Keratinocyte (primary cell): Measurements from ENCODE around the gene LRPPRC. TPM values are rescaled to one million over a fixed set of nuclear protein-coding genes. Genes with fewer than 3 reads are reported as not detected.

Experiments used
- DNase-seq: peaks from one replicate; pipeline ENCODE4 v3.0.0-alpha.2; 2011; ENCODE audit warnings: low read depth, missing footprints, low spot score
- FAIRE-seq: peaks from 2 replicates; lab custom pipeline; 2011; peaks lifted over from hg19 to GRCh38; lab: Jason Lieb, UNC
- H2AFZ ChIP-seq: 2 replicates; pipeline ENCODE4 v1.6.0; 2012; ENCODE audit warnings: low read length, control low read depth, inconsistent platforms; ENCODE audit not compliant: control insufficient read depth
- H3K27ac ChIP-seq: 2 replicates; pipeline ENCODE4 v1.5.1; 2011; ENCODE audit warnings: low read length; ENCODE audit not compliant: control insufficient read depth, insufficient read depth
- H3K27me3 ChIP-seq: 3 replicates; pipeline ENCODE4 v1.6.0; 2011; ENCODE audit warnings: low read length; ENCODE audit not compliant: control insufficient read depth, insufficient read depth; ENCODE audit errors: extremely low read depth
- H3K36me3 ChIP-seq, 2 experiments: 2 replicates in 1 of 2; 3 replicates in 1 of 2; pipeline ENCODE4 v1.5.1; 2011; ENCODE audit warnings: low read length in 2 of 2, mild to moderate bottlenecking in 1 of 2; ENCODE audit not compliant: control insufficient read depth in 2 of 2, insufficient read depth in 2 of 2; ENCODE audit errors: extremely low read depth in 1 of 2
- H3K4me1 ChIP-seq: 3 replicates; pipeline ENCODE4 v1.5.1; 2011; ENCODE audit warnings: low read length; ENCODE audit not compliant: control insufficient read depth, insufficient read depth; ENCODE audit errors: extremely low read depth
- H3K4me2 ChIP-seq: 3 replicates; pipeline ENCODE4 v1.6.0; 2011; ENCODE audit warnings: low read depth, low read length; ENCODE audit not compliant: control insufficient read depth, insufficient read depth; ENCODE audit errors: extremely low read depth
- H3K4me3 ChIP-seq, 3 experiments: fragments of 200-600 bp in 1 of 3; sonication (generic) in 1 of 3; 2 replicates in 2 of 3; 3 replicates in 1 of 3; pipeline ENCODE4 v1.5.1; 2011 to 2016; ENCODE audit warnings: low read length in 3 of 3, mild to moderate bottlenecking in 3 of 3, control low read depth in 2 of 3, inconsistent platforms in 1 of 3, low read depth in 1 of 3, mixed read lengths in 1 of 3, mixed run types in 1 of 3, moderate library complexity in 1 of 3; ENCODE audit not compliant: control insufficient read depth in 2 of 3, insufficient read depth in 2 of 3; ENCODE audit errors: extremely low read depth in 1 of 3
- H3K79me2 ChIP-seq: 2 replicates; pipeline ENCODE4 v1.6.0; 2012; ENCODE audit warnings: low read length; ENCODE audit not compliant: control insufficient read depth, insufficient read depth
- H3K9ac ChIP-seq: 3 replicates; pipeline ENCODE4 v1.6.0; 2011; ENCODE audit warnings: low read length; ENCODE audit not compliant: control insufficient read depth, insufficient read depth; ENCODE audit errors: extremely low read depth
- H3K9me1 ChIP-seq: 3 replicates; pipeline ENCODE4 v1.6.0; 2011; ENCODE audit warnings: low read length; ENCODE audit not compliant: control insufficient read depth, insufficient read depth; ENCODE audit errors: extremely low read depth
- H3K9me3 ChIP-seq: 2 replicates; pipeline ENCODE4 v1.5.1; 2012; ENCODE audit warnings: low read depth, low read length; ENCODE audit not compliant: control insufficient read depth
- H4K20me1 ChIP-seq: 3 replicates; pipeline ENCODE4 v1.6.0; 2011; ENCODE audit warnings: low read length; ENCODE audit not compliant: control insufficient read depth, insufficient read depth; ENCODE audit errors: extremely low read depth
- EZH2 ChIP-seq: IDR thresholded peaks from one replicate; pipeline ENCODE4 v1.6.1; 2012; ENCODE audit warnings: inconsistent platforms, mild to moderate bottlenecking, low read length, moderate library complexity
- dilution Hi-C: fragments of 300-500 bp; cut with MboI; formaldehyde crosslinking; loops from one replicate; pipeline ENCODE4 v1.7.0; 2020; ENCODE audit warnings: low sequenced_read_pairs; ENCODE audit not compliant: extremely low pct_ligation_motif_present
- polyA plus RNA-seq, 5 experiments: library from polyadenylated mRNA; depleted of rRNA in 3 of 5; stranded (reverse) in 3 of 5; stranded (forward) in 1 of 5; unstranded in 1 of 5; fragments of >200 nt; gene quantifications; 1 replicate in 1 of 5; 2 replicates in 3 of 5; 3 replicates in 1 of 5; pipeline versions ENCODE4 v1.2.1 to v1.2.3, GENCODE V29; 2011 to 2012; ENCODE audit warnings: missing spikeins in 2 of 5, low read depth in 1 of 5, low replicate concordance in 1 of 5
- TF ChIP-seq, protein P1 (sequence below), 3 experiments: IDR thresholded peaks in 1 of 3; conservative IDR thresholded peaks in 1 of 3; optimal IDR thresholded peaks in 1 of 3; 2 replicates in 2 of 3; 3 replicates in 1 of 3; pipeline versions ENCODE3 to v1.5.1; 2011; ENCODE audit warnings: low read length in 3 of 3, mild to moderate bottlenecking in 3 of 3, moderate library complexity in 2 of 3, control low read depth in 1 of 3, inconsistent platforms in 1 of 3; ENCODE audit not compliant: insufficient read depth in 2 of 3; ENCODE audit errors: extremely low read depth in 1 of 3

Gene LRPPRC
- polyA plus RNA-seq, 1 donor (not counting 4 experiments of a cell fraction or from before 2014, with no cell fraction given), result 115 TPM

DNA sequence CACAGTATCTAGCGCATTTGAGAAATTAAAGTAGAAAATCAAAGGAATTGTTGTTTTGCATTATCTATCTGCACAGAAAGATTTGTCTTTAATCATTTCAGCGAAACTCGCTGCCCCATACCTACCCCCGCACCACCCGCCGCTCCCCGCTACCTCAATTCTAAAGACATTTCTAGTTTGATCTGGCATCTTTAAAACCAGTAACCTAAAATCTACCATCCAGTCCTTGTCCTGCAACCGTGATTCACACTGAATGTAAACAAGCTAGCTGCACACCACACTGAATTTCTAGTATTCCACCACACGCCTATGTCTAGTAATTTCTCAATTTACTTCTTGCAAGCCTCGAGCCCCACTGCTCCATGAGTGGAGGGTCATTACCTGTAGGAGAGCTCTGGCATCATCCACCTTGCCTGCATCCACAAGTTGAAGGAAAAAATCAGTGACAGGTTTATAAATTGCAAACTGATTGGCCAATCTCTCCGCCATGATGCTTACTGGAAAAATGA lies 96.9 kb downstream of the LRPPRC start:
- H3K27ac ChIP-seq, result no peak overlapping the region
- no peaks in the 10 kb centered on the region for H3K9me1 ChIP-seq
- H3K36me3 ChIP-seq, result peaks cover 16 to 34% of the 10 kb centered on the region in 2 experiments
- no peaks in the 10 kb centered on the region for H3K27me3 ChIP-seq
- no peak overlapping the region for H3K9ac ChIP-seq
- DNase-seq (no peak), FAIRE-seq (no peak)
- no peak overlapping the region for H2AFZ ChIP-seq
- H3K4me3 ChIP-seq, result no peak overlapping the region
- peaks cover 2% of the 10 kb centered on the region for H4K20me1 ChIP-seq
- dilution Hi-C loops, result no loop called here
- no peak overlapping the region for H3K4me2 ChIP-seq
- TF ChIP-seq EZH2, result no peak
- TF ChIP-seq, protein P1, sequence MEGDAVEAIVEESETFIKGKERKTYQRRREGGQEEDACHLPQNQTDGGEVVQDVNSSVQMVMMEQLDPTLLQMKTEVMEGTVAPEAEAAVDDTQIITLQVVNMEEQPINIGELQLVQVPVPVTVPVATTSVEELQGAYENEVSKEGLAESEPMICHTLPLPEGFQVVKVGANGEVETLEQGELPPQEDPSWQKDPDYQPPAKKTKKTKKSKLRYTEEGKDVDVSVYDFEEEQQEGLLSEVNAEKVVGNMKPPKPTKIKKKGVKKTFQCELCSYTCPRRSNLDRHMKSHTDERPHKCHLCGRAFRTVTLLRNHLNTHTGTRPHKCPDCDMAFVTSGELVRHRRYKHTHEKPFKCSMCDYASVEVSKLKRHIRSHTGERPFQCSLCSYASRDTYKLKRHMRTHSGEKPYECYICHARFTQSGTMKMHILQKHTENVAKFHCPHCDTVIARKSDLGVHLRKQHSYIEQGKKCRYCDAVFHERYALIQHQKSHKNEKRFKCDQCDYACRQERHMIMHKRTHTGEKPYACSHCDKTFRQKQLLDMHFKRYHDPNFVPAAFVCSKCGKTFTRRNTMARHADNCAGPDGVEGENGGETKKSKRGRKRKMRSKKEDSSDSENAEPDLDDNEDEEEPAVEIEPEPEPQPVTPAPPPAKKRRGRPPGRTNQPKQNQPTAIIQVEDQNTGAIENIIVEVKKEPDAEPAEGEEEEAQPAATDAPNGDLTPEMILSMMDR (optimal IDR thresholded peaks at IDR 0.05 in 1 of 3, IDR thresholded peaks at IDR 0.05 in 1 of 3, conservative IDR thresholded peaks at IDR 0.05 in 1 of 3; ENCODE audit: extremely low read depth in 1 of 3, insufficient read depth in 2 of 3, low read length in 3 of 3), result no peak
- H3K4me1 ChIP-seq, result no peaks in the 10 kb centered on the region
- no peaks in the 10 kb centered on the region for H3K9me3 ChIP-seq
- no peaks in the 10 kb centered on the region for H3K79me2 ChIP-seq

DNA sequence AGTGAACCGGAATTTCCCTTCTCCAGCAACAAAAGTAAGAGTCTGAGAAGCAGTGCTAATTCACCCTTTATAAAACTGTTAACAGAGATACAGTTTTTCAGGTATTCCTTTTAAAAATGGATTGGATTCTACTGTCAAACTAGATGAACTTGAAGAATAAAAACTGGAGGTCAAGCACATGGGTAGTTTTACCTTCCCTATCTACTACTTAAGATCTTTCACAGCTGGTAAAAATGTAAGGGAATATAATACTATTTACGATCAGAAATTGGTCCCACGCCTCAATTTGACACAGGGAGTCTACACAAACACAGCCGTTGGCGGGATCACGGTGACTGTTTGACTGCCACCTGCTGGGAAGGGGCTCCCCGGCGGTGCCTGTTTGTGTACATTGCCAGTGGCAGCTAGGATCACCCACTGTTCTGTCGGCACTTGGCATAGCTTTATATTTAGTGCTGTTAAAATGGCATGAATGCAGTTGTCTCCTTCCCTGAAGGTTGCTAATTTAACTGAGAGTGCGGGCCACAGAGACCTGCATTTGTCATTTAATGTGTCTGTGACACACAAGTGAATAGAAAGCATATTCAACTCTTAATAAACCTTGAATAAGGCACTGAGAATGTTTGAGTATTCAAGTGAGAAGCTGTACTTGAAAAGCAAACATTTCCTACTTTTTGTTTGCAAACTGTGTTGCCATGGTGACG lies 97.5 kb downstream of the LRPPRC start:
- H3K9ac ChIP-seq, result no peak overlapping the region
- peaks cover 18 to 33% of the 10 kb centered on the region in 2 experiments for H3K36me3 ChIP-seq
- TF ChIP-seq EZH2, result no peak
- TF ChIP-seq, protein P1 (optimal IDR thresholded peaks at IDR 0.05 in 1 of 3, IDR thresholded peaks at IDR 0.05 in 1 of 3, conservative IDR thresholded peaks at IDR 0.05 in 1 of 3; ENCODE audit: extremely low read depth in 1 of 3, insufficient read depth in 2 of 3, low read length in 3 of 3), result peak in 1 of 3 experiments; percentile 28
- FAIRE-seq, result no peak
- no peak overlapping the region for H3K27ac ChIP-seq
- no peak overlapping the region for H3K4me3 ChIP-seq
- no peaks in the 10 kb centered on the region for H3K9me3 ChIP-seq
- no peaks in the 10 kb centered on the region for H3K4me1 ChIP-seq
- no peak overlapping the region for H3K4me2 ChIP-seq
- peaks cover 2% of the 10 kb centered on the region for H4K20me1 ChIP-seq
- dilution Hi-C loops, result no loop called here
- no peak overlapping the region for H2AFZ ChIP-seq
- H3K79me2 ChIP-seq, result no peaks in the 10 kb centered on the region
- no peaks in the 10 kb centered on the region for H3K9me1 ChIP-seq
- H3K27me3 ChIP-seq, result no peaks in the 10 kb centered on the region
- DNase-seq, result no peak
